Right lobe of liver (tissue), 6 donors: ENCODE data around the gene FAAP20. TPM values are rescaled to one million over a fixed set of nuclear protein-coding genes. Genes with fewer than 3 reads are reported as not detected.

ENCODE experiments used
- ATAC-seq, 4 donors: fragments of 200-7000 bp; cut with Tn5 transposase; one replicate each; pipeline ENCODE4 v1.9.1; 2020; ENCODE audit warnings: mild to moderate bottlenecking in 4 of 4, moderate library complexity in 4 of 4
- DNase-seq, 3 donors: peaks; one replicate each; pipeline ENCODE4 v3.0.0-alpha.2; 2020
- H3K27ac ChIP-seq, 3 donors: fragments of 200-600 bp; one replicate each; pipeline ENCODE4 v1.8.0; 2022
- H3K27me3 ChIP-seq, 2 donors: fragments of 200-600 bp; one replicate each; pipeline ENCODE4 v1.8.0; 2022
- H3K36me3 ChIP-seq, 4 donors: fragments of 200-600 bp; sonication (generic) in 1 of 4; one replicate each; pipeline versions ENCODE4 v1.5.1 to v1.8.0; 2017 to 2022; ENCODE audit warnings: control low read depth in 1 of 4
- H3K4me1 ChIP-seq, 4 donors: fragments of 200-600 bp; sonication (generic) in 1 of 4; one replicate each; pipeline versions ENCODE4 v1.5.1 to v1.8.0; 2017 to 2022; ENCODE audit warnings: control low read depth in 1 of 4
- H3K4me3 ChIP-seq, 3 donors: fragments of 200-600 bp; one replicate each; pipeline ENCODE4 v1.8.0; 2022
- H3K9me3 ChIP-seq, 4 donors: fragments of 200-600 bp; sonication (generic) in 1 of 4; one replicate each; pipeline versions ENCODE4 v1.5.1 to v1.8.0; 2017 to 2022; ENCODE audit warnings: control low read depth in 1 of 4
- POLR2A ChIP-seq: fragments of 450-650 bp; IDR thresholded peaks from one replicate; pipeline ENCODE4 v1.6.1; 2017; ENCODE audit warnings: antibody characterized with exemption, mild to moderate bottlenecking
- WGBS: methylation state at CpG from one replicate; pipeline ENCODE4 v1.1.6; 2018; ENCODE audit warnings: low coverage, low lambda C conversion rate; ENCODE audit not compliant: insufficient coverage; ENCODE audit errors: missing lambda C conversion rate; 5-methylcytosine and 5-hydroxymethylcytosine counted together
- intact Hi-C, 2 donors: fragments of 100-400 bp; cut with DNase I; formaldehyde crosslinking; loops; one replicate each; pipeline versions ENCODE4 v1.11.2 to v1.14.1; 2022
- total RNA-seq, 6 experiments: library from RNA; depleted of rRNA in 2 of 6; stranded (reverse); fragments of >200 nt in 2 of 6; fragmentation: NEBNext Ultra II Directional in 3 of 6; extraction: Animal tissue kit (Norgen Biotek cat#: 25700) in 3 of 6; gene quantifications; one replicate each; pipeline versions ENCODE4 v1.1.0 to v1.2.4, GENCODE V29; 2016 to 2023
- TF ChIP-seq, protein P1 (sequence below), 4 donors: fragments of 200-600 bp in 3 of 4; fragments of 450-650 bp in 1 of 4; IDR thresholded peaks; one replicate each; pipeline versions ENCODE4 v1.5.1 to v1.8.0; 2016 to 2022; ENCODE audit warnings: antibody characterized with exemption in 4 of 4, mild to moderate bottlenecking in 2 of 4
- donor health status: DM: no; HTN: yes; CAD: no.
- donor health status: DM: no; HTN: no; CAD: no.
- donor health status: DM: no; HTN: no; CAD: no.
- donor health status: DM: no; HTN: yes; CAD: no.
- donor health status: DM: no; HTN: yes; CAD: no.

The FAAP20 gene
- total RNA-seq, 6 experiments from 2014 or later, result 18.9 to 26.0 (median 24.4) TPM

DNA sequence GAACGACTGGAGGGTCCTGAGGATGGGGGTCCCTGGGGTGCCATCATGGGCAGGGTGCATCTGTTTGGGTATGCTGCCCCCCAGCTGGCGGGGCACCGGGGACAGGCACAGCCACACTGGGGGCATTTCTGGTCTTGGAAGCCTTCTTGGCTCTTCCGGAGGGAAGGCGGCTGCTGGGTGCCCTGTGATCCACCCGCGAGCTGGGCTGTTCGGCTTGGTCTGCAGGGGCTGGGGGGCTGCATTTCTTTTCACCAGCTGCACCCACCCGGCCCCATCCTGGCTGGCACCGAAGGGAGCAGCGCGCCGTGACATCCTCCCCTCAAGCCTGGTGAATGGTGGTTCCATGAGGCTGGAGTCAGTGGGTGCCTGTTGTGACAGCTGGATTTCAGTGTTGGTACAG, 12.2 kb downstream of the FAAP20 start:
- TF ChIP-seq, protein P1, sequence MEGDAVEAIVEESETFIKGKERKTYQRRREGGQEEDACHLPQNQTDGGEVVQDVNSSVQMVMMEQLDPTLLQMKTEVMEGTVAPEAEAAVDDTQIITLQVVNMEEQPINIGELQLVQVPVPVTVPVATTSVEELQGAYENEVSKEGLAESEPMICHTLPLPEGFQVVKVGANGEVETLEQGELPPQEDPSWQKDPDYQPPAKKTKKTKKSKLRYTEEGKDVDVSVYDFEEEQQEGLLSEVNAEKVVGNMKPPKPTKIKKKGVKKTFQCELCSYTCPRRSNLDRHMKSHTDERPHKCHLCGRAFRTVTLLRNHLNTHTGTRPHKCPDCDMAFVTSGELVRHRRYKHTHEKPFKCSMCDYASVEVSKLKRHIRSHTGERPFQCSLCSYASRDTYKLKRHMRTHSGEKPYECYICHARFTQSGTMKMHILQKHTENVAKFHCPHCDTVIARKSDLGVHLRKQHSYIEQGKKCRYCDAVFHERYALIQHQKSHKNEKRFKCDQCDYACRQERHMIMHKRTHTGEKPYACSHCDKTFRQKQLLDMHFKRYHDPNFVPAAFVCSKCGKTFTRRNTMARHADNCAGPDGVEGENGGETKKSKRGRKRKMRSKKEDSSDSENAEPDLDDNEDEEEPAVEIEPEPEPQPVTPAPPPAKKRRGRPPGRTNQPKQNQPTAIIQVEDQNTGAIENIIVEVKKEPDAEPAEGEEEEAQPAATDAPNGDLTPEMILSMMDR (IDR thresholded peaks at IDR 0.05), result no peak
- no peak for TF ChIP-seq POLR2A
- no CpG with 5 or more reads among the region's 13 CpGs for WGBS
- Histone ChIP-seq H3K9me3 (no peaks in the 10 kb centered on the region), H3K27ac (no peak overlapping the region), H3K36me3 (no peaks in the 10 kb centered on the region), H3K4me3 (no peak overlapping the region), H3K27me3 (no peaks in the 10 kb centered on the region), H3K4me1 (no peaks in the 10 kb centered on the region)
- intact Hi-C loops, result no loop called here
- ATAC-seq, result no peak
- DNase-seq, result no peak

DNA sequence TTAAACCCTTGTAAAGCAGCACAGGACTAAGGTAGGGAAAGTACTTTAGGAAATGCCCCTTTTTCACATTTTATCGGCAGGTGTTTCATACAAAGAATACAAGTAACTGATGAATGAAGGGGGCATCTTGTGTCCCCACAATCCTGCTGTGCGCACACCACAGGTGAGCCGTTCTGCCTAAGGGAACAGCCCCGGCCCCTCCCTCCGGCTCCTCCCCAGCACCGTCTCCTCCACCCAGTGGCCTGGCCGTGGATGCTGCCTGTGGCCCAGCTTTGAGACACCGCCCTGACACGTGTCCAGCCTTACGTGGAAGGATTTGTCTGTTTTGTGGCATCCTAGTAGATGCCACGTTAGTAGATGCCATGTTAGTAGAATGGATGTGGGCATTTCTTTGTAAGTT, 12.8 kb downstream of the FAAP20 start:
- Histone ChIP-seq H3K36me3 (no peaks in the 10 kb centered on the region), H3K27ac (no peak overlapping the region), H3K4me1 (no peaks in the 10 kb centered on the region), H3K27me3 (no peaks in the 10 kb centered on the region), H3K4me3 (no peak overlapping the region), H3K9me3 (no peaks in the 10 kb centered on the region)
- intact Hi-C loops, result no loop called here
- no peak for ATAC-seq
- 92% methylated on average over 2 of the region's 11 CpGs for WGBS
- no peak for TF ChIP-seq POLR2A
- TF ChIP-seq, protein P1 (IDR thresholded peaks at IDR 0.05), result no peak
- no peak for DNase-seq

DNA sequence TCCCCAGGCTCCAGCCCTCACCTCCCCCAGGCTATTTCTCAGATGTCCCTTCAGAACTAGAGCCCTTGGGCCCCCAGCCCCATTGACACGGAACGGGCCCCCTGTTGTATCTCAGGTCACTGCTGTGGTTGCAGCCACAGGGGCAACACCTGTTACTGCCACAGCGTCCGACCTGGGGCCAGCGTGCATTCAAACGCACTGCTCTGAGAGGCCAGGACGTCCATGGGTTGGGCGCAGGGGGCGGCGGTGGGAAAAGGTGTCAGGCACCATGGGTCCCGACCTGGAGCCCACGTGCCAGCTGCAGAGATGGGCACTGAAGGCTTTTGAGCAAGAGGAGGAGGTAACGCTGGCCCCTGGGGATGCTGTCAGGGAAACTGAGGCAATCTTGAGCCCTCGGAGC, 13.3 kb downstream of the FAAP20 start:
- 93% methylated on average over 3 of the region's 14 CpGs for WGBS
- TF ChIP-seq, protein P1 (IDR thresholded peaks at IDR 0.05), result no peak
- TF ChIP-seq POLR2A, result no peak
- DNase-seq (no peak), ATAC-seq (no peak)
- Histone ChIP-seq H3K36me3 (no peaks in the 10 kb centered on the region), H3K9me3 (no peaks in the 10 kb centered on the region), H3K27ac (no peak overlapping the region), H3K4me3 (no peak overlapping the region), H3K4me1 (no peaks in the 10 kb centered on the region), H3K27me3 (no peaks in the 10 kb centered on the region)
- intact Hi-C loops, result no loop called here

DNA sequence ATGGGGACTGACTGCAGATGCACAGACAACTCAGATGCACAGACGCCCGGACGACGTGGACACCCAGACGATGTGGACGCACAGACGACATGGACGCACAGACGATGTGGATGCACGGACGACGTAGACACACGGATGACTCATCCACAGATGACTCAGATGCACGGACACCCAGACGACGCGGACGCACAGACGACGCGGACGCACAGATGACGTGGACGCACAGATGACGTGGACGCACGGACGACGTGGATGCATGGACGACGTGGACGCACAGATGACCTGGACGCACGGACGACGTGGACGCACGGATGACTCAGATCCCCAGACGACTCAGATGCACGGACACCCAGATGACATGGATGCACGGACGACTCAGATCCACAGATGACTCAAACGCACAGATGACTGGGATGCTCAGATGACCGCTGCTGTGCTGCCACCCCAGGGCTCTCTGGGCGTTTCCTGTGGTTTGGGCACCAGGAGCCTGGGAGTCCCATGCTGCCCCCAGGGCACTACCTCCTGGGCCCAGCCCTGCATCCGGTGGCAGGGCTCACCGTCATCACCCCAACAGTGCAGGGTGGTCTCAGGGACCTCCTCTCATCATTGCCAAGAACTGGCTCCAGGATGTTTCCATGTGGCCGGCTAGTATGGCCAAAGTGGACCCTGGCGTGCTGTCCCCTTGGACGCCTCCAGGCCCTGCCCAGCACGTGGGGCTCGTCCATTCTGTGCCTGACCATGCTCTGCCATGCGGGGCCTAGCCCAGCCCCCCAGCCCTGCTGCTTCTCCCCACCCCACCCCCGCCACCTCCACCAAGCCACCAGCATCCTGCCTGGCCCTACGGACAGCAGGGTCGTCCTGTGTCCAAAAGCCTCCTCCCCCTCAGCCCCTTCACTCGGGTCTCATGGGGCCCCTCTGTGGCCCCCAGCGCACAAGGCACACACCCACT, 14.0 kb downstream of the FAAP20 start:
- no peaks in the 10 kb centered on the region for H3K36me3 ChIP-seq
- no peaks in the 10 kb centered on the region for H3K27me3 ChIP-seq
- H3K9me3 ChIP-seq, result no peaks in the 10 kb centered on the region
- no peaks in the 10 kb centered on the region for H3K4me1 ChIP-seq
- intact Hi-C loops, result no loop called here
- DNase-seq, result no peak
- WGBS, result 89% methylated on average over 21 of the region's 58 CpGs
- no peak for ATAC-seq
- no peak overlapping the region for H3K4me3 ChIP-seq
- H3K27ac ChIP-seq, result no peak overlapping the region
- no peak for TF ChIP-seq POLR2A
- TF ChIP-seq, protein P1 (IDR thresholded peaks at IDR 0.05), result no peak
